HEK293 (cell line): ENCODE measurements around the gene SPEM3.

ENCODE experiments used
- CTCF ChIP-seq: fragments of 450-650 bp; formaldehyde crosslinking; IDR thresholded peaks from 2 replicates; pipeline ENCODE4 v1.5.1; 2016; ENCODE audit warnings: missing biosample characterization, missing genetic modification characterization
- SALL2 ChIP-seq: fragments of 450-650 bp; formaldehyde crosslinking; IDR thresholded peaks from 2 replicates; pipeline ENCODE4 v1.5.0; 2017; ENCODE audit warnings: missing biosample characterization, mild to moderate bottlenecking, missing genetic modification characterization, borderline replicate concordance
- TCF7L2 ChIP-seq: IDR thresholded peaks from 2 replicates; pipeline ENCODE4 v1.6.1; 2011; ENCODE audit warnings: low read depth, mild to moderate bottlenecking, inconsistent platforms, low read length, moderate library complexity, borderline replicate concordance
- ZNF146 ChIP-seq: fragments of 450-650 bp; formaldehyde crosslinking; IDR thresholded peaks from 2 replicates; pipeline ENCODE4 v1.5.1; 2016; ENCODE audit warnings: missing biosample characterization, missing genetic modification characterization
- ZNF184 ChIP-seq: fragments of 450-650 bp; IDR thresholded peaks from 2 replicates; pipeline ENCODE4 v1.5.1; 2018; ENCODE audit warnings: missing biosample characterization, mild to moderate bottlenecking, missing genetic modification characterization
- ZNF654 ChIP-seq: fragments of 450-650 bp; formaldehyde crosslinking; IDR thresholded peaks from 2 replicates; pipeline ENCODE4 v1.5.1; 2016; ENCODE audit warnings: low read depth, missing biosample characterization, missing genetic modification characterization
- ZNF768 ChIP-seq: fragments of 450-650 bp; formaldehyde crosslinking; IDR thresholded peaks from 2 replicates; pipeline ENCODE4 v1.5.1; 2018; ENCODE audit warnings: missing biosample characterization, mild to moderate bottlenecking, missing genetic modification characterization
- ZNF776 ChIP-seq: fragments of 450-650 bp; formaldehyde crosslinking; IDR thresholded peaks from 2 replicates; pipeline ENCODE4 v1.5.0; 2017; ENCODE audit warnings: missing biosample characterization, missing genetic modification characterization, borderline replicate concordance

GRCh38 chr17:7404737-7405349 lies 23.8 kb upstream of the SPEM3 start:
- no peak for TF ChIP-seq CTCF
- TF ChIP-seq TCF7L2, result no peak
- no peak for TF ChIP-seq ZNF184 (tag by site-specific recombination)
- TF ChIP-seq ZNF776 (tag by site-specific recombination), result no peak
- no peak for TF ChIP-seq ZNF768 (tag by site-specific recombination)
- no peak for TF ChIP-seq ZNF146
- no peak for TF ChIP-seq SALL2 (tag by site-specific recombination)
- no peak for TF ChIP-seq ZNF654 (tag by site-specific recombination)
